ENCODE data around the gene RAPGEFL1. TPM values are rescaled to one million over a fixed set of nuclear protein-coding genes. Genes with fewer than 3 reads are reported as not detected.
A peak's percentile ranks its signal among the peaks of the same experiment; 100 is the strongest.

The RAPGEFL1 gene
- total RNA-seq, 2 experiments from 2014 or later = 3.8 to 5.4 TPM

DNA sequence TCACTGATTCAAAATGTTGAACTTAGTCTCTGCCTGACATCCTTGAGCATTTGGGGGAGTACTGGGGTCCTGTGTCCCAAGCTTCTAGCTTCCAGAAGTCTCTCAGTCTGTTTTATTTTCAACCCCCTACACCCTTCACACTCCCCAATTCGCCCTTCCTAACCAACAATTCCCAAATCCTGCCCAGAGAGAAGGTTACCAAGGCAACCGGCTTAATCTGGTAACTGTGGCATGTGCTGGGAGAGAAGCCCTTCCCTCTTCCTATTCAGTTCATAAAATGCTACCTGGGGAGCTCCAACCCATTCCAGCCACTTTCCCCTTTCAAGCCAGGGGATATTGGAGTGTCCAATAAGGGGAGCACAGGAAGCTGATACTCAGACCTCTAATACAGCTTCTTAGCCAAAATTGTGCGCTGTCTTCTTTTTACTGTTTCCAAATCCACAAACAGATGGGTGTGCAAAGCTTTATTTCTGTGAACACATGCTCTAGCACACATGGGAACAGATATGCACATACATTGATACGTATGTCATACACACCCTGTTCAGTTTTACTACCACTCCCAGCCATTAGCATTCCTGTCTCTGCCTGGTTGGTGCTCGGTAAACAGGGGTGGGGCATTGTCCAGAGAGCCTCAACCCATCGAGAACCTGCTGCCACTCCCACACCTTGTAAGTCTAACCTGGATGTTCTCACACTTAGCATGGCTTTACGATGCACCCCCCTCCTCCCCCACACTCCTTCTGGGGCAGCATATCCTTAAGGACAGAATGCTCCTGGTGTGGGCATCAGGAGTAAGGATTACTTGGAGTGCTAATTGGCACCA lies 1.1 kb upstream of the RAPGEFL1 start:
- CTCF ChIA-PET = interaction anchor here (1.0 to 8.5 kb wide), 6 partner anchors 15 to 150 kb away, joined by 3 to 78 read pairs (median 4); partner anchors contain the start of gene WIPF2
- H3K4me3 Mint-ChIP-seq = peak overlapping the region; percentile 49
- intact Hi-C loops (cut with micrococcal nuclease) = no loop called here
- H3K4me1 Mint-ChIP-seq (ENCODE audit: low read depth) = peaks cover 18% of the 10 kb centered on the region
- no peaks in the 10 kb centered on the region for H3K9me3 Mint-ChIP-seq
- ATAC-seq = no peak
- no peaks in the 10 kb centered on the region for H3K27me3 Mint-ChIP-seq
- TF ChIP-seq, protein P1, sequence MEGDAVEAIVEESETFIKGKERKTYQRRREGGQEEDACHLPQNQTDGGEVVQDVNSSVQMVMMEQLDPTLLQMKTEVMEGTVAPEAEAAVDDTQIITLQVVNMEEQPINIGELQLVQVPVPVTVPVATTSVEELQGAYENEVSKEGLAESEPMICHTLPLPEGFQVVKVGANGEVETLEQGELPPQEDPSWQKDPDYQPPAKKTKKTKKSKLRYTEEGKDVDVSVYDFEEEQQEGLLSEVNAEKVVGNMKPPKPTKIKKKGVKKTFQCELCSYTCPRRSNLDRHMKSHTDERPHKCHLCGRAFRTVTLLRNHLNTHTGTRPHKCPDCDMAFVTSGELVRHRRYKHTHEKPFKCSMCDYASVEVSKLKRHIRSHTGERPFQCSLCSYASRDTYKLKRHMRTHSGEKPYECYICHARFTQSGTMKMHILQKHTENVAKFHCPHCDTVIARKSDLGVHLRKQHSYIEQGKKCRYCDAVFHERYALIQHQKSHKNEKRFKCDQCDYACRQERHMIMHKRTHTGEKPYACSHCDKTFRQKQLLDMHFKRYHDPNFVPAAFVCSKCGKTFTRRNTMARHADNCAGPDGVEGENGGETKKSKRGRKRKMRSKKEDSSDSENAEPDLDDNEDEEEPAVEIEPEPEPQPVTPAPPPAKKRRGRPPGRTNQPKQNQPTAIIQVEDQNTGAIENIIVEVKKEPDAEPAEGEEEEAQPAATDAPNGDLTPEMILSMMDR (IDR thresholded peaks at IDR 0.05) = no peak
- POLR2A ChIA-PET = interaction anchor here (0.7 to 2.0 kb wide), 7 partner anchors 8 to 155 kb away, joined by 3 to 8 read pairs (median 4); partner anchors contain the start of gene CASC3
- DNase-seq = no peak
- H3K36me3 Mint-ChIP-seq (ENCODE audit: low read depth) = peaks cover 23% of the 10 kb centered on the region
- no peak overlapping the region for H3K27ac Mint-ChIP-seq

DNA sequence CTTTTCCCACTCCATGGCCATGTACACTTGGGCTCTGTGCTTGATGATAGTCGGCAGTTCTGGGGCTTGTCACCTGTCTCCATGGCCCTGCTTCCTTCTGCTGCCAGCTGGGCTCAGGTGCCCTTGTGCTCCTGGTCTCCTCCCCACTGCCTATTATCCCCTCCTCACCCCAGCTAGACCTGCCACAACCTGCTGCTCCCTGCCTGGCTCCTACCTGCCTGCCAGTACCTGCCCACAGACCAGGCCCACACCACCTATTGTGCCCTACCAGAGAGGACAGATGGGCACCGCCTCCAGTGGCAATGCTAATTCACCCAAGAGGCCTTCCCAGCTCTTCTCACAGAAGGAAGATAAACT lies 538 bp upstream of the RAPGEFL1 start:
- CTCF ChIA-PET = interaction anchor here (1.0 to 8.5 kb wide), 6 partner anchors 15 to 151 kb away, joined by 3 to 78 read pairs (median 4); partner anchors contain the start of gene WIPF2
- POLR2A ChIA-PET = interaction anchor here (0.7 to 1.8 kb wide), 5 partner anchors 9 to 155 kb away, joined by 3 to 8 read pairs (median 3); partner anchors contain the start of gene CASC3

DNA sequence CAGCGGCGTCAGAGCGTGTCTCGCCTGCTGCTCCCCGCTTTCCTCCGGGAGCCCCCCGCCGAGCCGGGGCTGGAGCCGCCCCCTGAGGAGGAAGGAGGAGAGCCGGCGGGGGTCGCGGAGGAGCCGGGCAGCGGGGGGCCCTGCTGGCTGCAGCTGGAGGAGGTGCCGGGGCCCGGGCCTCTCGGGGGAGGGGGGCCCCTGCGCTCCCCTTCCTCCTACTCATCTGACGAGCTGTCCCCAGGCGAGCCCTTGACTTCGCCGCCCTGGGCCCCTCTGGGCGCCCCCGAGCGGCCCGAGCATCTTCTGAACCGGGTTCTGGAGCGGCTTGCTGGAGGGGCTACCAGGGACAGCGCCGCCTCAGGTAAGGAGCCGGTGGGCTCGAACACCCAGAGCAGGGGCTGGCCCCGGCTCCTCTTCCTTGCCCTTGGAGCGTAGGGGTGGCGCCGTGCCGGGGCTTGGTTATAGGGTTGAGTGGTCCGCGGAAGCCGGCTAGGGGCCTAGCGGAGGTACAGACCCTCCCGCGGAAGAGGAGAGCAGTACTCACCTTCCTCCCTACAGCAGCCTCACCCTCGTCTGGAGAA lies 841 bp downstream of the RAPGEFL1 start:
- H3K27me3 Mint-ChIP-seq = no peaks in the 10 kb centered on the region
- intact Hi-C loops (cut with micrococcal nuclease) = no loop called here
- POLR2A ChIA-PET = interaction anchor here (0.9 to 1.2 kb wide), 2 partner anchors 10 to 65 kb away, joined by 3 read pairs; no protein-coding TSS in a partner anchor
- no peak overlapping the region for H3K4me3 Mint-ChIP-seq
- H3K9me3 Mint-ChIP-seq = no peaks in the 10 kb centered on the region
- peaks cover 18% of the 10 kb centered on the region for H3K4me1 Mint-ChIP-seq (ENCODE audit: low read depth)
- TF ChIP-seq, protein P1 (IDR thresholded peaks at IDR 0.05) = no peak
- peaks cover 23% of the 10 kb centered on the region for H3K36me3 Mint-ChIP-seq (ENCODE audit: low read depth)
- CTCF ChIA-PET = interaction anchor here (0.6 to 8.5 kb wide), 4 partner anchors 10 to 65 kb away, joined by 3 to 78 read pairs (median 3); no protein-coding TSS in a partner anchor
- DNase-seq = no peak
- ATAC-seq = no peak
- H3K27ac Mint-ChIP-seq = no peak overlapping the region

More for the DNA sequence above, 538 bp upstream of the RAPGEFL1 start:
- ATAC-seq (no peak), DNase-seq (no peak)
- intact Hi-C loops (cut with micrococcal nuclease) = no loop called here
- Mint-ChIP-seq H3K4me3 (peak overlapping the region; percentile 49), H3K36me3 (ENCODE audit: low read depth) (peaks cover 23% of the 10 kb centered on the region), H3K27ac (peak overlapping the region; percentile 74), H3K9me3 (no peaks in the 10 kb centered on the region), H3K27me3 (no peaks in the 10 kb centered on the region), H3K4me1 (ENCODE audit: low read depth) (peaks cover 18% of the 10 kb centered on the region)
- TF ChIP-seq, protein P1 (IDR thresholded peaks at IDR 0.05) = no peak

DNA sequence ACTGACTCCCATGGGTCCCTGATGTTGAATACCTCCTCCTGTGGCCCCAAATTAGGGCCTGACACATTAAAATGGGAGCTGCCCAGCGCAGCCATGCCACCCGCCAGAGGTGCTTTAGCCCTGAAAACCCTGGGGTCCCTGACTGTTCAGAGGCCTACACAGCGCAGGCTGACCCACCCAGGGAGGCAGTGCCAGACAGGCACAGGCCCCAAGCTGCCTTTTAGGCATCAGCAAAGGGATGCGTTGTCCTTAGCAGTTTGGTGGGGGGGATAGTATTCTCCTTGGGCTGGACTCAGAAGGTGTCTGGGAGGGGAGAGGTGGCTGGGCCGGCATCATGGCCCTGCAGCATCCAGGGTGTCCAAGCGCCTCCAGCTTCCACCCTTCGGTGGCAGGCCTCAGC lies 1.4 kb downstream of the RAPGEFL1 start:
- H3K27ac Mint-ChIP-seq = no peak overlapping the region
- POLR2A ChIA-PET = interaction anchor here (0.9 to 1.2 kb wide), 3 partner anchors 9 to 65 kb away, joined by 3 read pairs; no protein-coding TSS in a partner anchor

More for the DNA sequence above, 1.4 kb downstream of the RAPGEFL1 start:
- Mint-ChIP-seq H3K36me3 (ENCODE audit: low read depth) (peaks cover 19% of the 10 kb centered on the region), H3K27me3 (no peaks in the 10 kb centered on the region), H3K4me3 (no peak overlapping the region), H3K9me3 (no peaks in the 10 kb centered on the region), H3K4me1 (ENCODE audit: low read depth) (peaks cover 18% of the 10 kb centered on the region)
- CTCF ChIA-PET = interaction anchor here (0.6 to 8.5 kb wide), 3 partner anchors 13 to 65 kb away, joined by 3 to 78 read pairs (median 3); no protein-coding TSS in a partner anchor
- TF ChIP-seq, protein P1 (IDR thresholded peaks at IDR 0.05) = no peak
- ATAC-seq (no peak), DNase-seq (no peak)
- intact Hi-C loops (cut with micrococcal nuclease) = no loop called here
